Epithelial cell of esophagus (primary cell): Measurements from ENCODE around the gene GADD45A.

Source experiments
- DNase-seq: peaks from one replicate; pipeline ENCODE4 v3.0.0; 2010; ENCODE audit warnings: low read depth
- H3K4me3 ChIP-seq: 2 replicates; pipeline ENCODE4 v1.5.1; 2011; ENCODE audit warnings: mild to moderate bottlenecking, low read length, control low read depth
- CTCF ChIP-seq: IDR thresholded peaks from 2 replicates; pipeline ENCODE4 v1.5.1; 2011; ENCODE audit warnings: low read depth, mild to moderate bottlenecking, low read length, control low read depth, inconsistent platforms; ENCODE audit not compliant: insufficient read depth; ENCODE audit errors: missing control alignments

The GADD45A gene

GRCh38 chr1:67737875-67738274, 52.9 kb downstream of the GADD45A start:
- no peak for TF ChIP-seq CTCF
- no peak overlapping the region for H3K4me3 ChIP-seq
- DNase-seq, result no peak
